Adrenal gland (tissue), 5 donors: ENCODE measurements around the gene AGK.

Experiments
- CTCF ChIP-seq, 6 experiments: fragments of 450-650 bp in 4 of 6; fragments of 200-600 bp in 2 of 6; sonication (generic) in 1 of 6; IDR thresholded peaks; 1 replicate in 5 of 6; 2 replicates in 1 of 6; pipeline versions ENCODE4 v1.5.1 to v1.8.0; 2016 to 2021; ENCODE audit warnings: antibody characterized with exemption in 6 of 6, mild to moderate bottlenecking in 2 of 6, moderate library complexity in 1 of 6
- POLR2A ChIP-seq, 2 donors: fragments of 450-650 bp; IDR thresholded peaks; one replicate each; pipeline ENCODE4 v1.6.1; 2017; ENCODE audit warnings: antibody characterized with exemption in 2 of 2, mild to moderate bottlenecking in 2 of 2, moderate library complexity in 1 of 2
- donor health status: DM: no; HTN: no; CAD: no.

- no peak for TF ChIP-seq CTCF (IDR thresholded peaks at IDR 0.05)
- TF ChIP-seq POLR2A (IDR thresholded peaks at IDR 0.05) = no peak
These were observed 39.5 kb downstream of the AGK start for GRCh38 chr7:141590666-141591065.
